ENCODE data around the gene ERC1.

DNA sequence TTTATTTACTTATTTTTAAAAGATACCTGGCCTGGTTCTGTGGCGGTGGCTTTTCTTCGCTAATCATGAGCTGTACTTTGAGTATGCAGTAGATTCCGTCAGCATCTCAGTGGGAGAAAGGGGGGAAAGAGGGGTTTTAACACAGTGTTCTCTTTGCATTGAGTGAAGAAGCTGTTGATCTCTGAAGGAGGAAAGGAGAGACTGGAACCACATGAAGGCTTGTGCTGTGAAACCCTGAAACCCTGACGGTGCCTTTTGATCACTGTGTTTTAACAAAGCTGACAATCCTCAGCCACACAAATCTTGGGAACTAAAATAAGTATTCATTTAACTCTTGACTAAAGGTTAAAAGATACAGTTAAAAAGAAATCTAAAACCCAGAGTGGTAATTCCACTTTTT, 353.2 kb downstream of the ERC1 start:
- TF ChIP-seq CTCF (IDR thresholded peaks at IDR 0.05; ENCODE audit: poor library complexity, severe bottlenecking) (no peak), EP300 (conservative IDR thresholded peaks at IDR 0.05; ENCODE audit: poor library complexity, severe bottlenecking) (no peak)

Data from neural cell (in vitro differentiated cells).